GM12878 (cell line): ENCODE data around the gene EEF1AKMT2. TPM values are rescaled to one million over a fixed set of nuclear protein-coding genes. Genes with fewer than 3 reads are reported as not detected.

ENCODE experiments used
- ATAC-seq: fragments of 200-7000 bp; cut with Tn5 transposase; 3 replicates; pipeline ENCODE4 v1.9.1; 2020; ENCODE audit warnings: mild to moderate bottlenecking, moderate library complexity
- BruUV-seq: library from RNA; stranded (reverse); fragments of 400-500 nt; replicated peaks from 2 replicates; lab custom pipeline; 2021; lab: Mats Ljungman, UMichigan
- CTCF ChIA-PET: fragments of 300-600 bp; sonication (Branson Sonifier 250); formaldehyde crosslinking; extraction: SDS; loops from one replicate; lab custom pipeline; 2021; ENCODE audit warnings: inconsistent platforms; lab: Yijun Ruan, JAX
- POLR2A ChIA-PET: fragments of 350-600 bp; formaldehyde crosslinking; extraction: SDS; loops from one replicate; lab custom pipeline; 2021; ENCODE audit warnings: inconsistent platforms; lab: Charles Lee
- RAD21 ChIA-PET: fragments of 300-600 bp; sonication (Branson Sonifier 250); formaldehyde crosslinking; loops from one replicate; lab custom pipeline; 2023; ENCODE audit warnings: antibody characterized with exemption; ENCODE audit not compliant: unreplicated experiment; lab: Charles Lee
- SMC1A ChIA-PET: fragments of 300-600 bp; sonication (Branson Sonifier 250); formaldehyde crosslinking; loops from one replicate; lab custom pipeline; 2023; ENCODE audit not compliant: unreplicated experiment, uncharacterized antibody; lab: Charles Lee
- DNase-seq: peaks from one replicate; pipeline ENCODE4 v3.0.0-alpha.2; 2011; ENCODE audit warnings: low read depth, low spot score
- FAIRE-seq: peaks from 3 replicates; lab custom pipeline; 2011; peaks lifted over from hg19 to GRCh38; lab: Jason Lieb, UNC
- H2AFZ ChIP-seq: 2 replicates; pipeline ENCODE4 v1.6.0; 2011; ENCODE audit warnings: low read depth, low read length, control low read depth; ENCODE audit not compliant: control insufficient read depth
- H3K27ac ChIP-seq: 2 replicates; pipeline ENCODE4 v1.5.1; 2011; ENCODE audit warnings: control low read depth; ENCODE audit not compliant: control insufficient read depth, insufficient read depth
- H3K27me3 ChIP-seq, 2 experiments: replicated peaks in 1 of 2; 2 replicates each; pipeline versions ENCODE4 v1.6.0 to v1.6.1; 2011; ENCODE audit warnings: low read length in 1 of 2; ENCODE audit not compliant: control insufficient read depth in 2 of 2, insufficient read depth in 2 of 2
- H3K36me3 ChIP-seq, 2 experiments: 2 replicates each; pipeline ENCODE4 v1.5.1; 2011; ENCODE audit warnings: low read length in 1 of 2; ENCODE audit not compliant: control insufficient read depth in 2 of 2, insufficient read depth in 2 of 2
- H3K4me1 ChIP-seq: 2 replicates; pipeline ENCODE4 v1.6.1; 2011; ENCODE audit warnings: mild to moderate bottlenecking, low read length, moderate library complexity, mixed read lengths; ENCODE audit not compliant: control insufficient read depth, insufficient read depth
- H3K4me2 ChIP-seq: 2 replicates; pipeline ENCODE4 v1.6.0; 2011; ENCODE audit warnings: control low read depth; ENCODE audit not compliant: control insufficient read depth, insufficient read depth
- H3K4me3 ChIP-seq: fragments of 200-600 bp; sonication (generic); 2 replicates; pipeline ENCODE4 v1.5.1; 2016
- H3K79me2 ChIP-seq: 2 replicates; pipeline ENCODE4 v1.6.0; 2011; ENCODE audit warnings: low read length; ENCODE audit not compliant: control insufficient read depth, insufficient read depth
- H3K9ac ChIP-seq: 2 replicates; pipeline ENCODE4 v1.8.0; 2011; ENCODE audit warnings: low read length, control low read depth, mixed read lengths; ENCODE audit not compliant: control insufficient read depth, insufficient read depth
- H3K9me3 ChIP-seq: replicated peaks from 3 replicates; pipeline ENCODE4 v1.5.1; 2011; ENCODE audit warnings: mild to moderate bottlenecking, low read length; ENCODE audit not compliant: control insufficient read depth, insufficient read depth
- H4K20me1 ChIP-seq: 2 replicates; pipeline ENCODE4 v1.6.0; 2011; ENCODE audit not compliant: control insufficient read depth, insufficient read depth
- HCFC1 ChIP-seq: fragments of 150-350 bp; IDR thresholded peaks from 2 replicates; pipeline ENCODE4 v1.6.1; 2014; ENCODE audit warnings: low read length
- HDAC6 ChIP-seq: fragments of 200-600 bp; sonication (generic); IDR thresholded peaks from one replicate; pipeline ENCODE4 v1.8.0; 2017; ENCODE audit warnings: antibody characterized with exemption; ENCODE audit not compliant: unreplicated experiment
- IRF4 ChIP-seq: IDR thresholded peaks from 2 replicates; pipeline ENCODE4 v1.6.1; 2011; ENCODE audit warnings: low read depth, low read length
- MYB ChIP-seq: fragments of 150-350 bp; IDR thresholded peaks from 2 replicates; pipeline ENCODE4 v1.6.1; 2014; ENCODE audit warnings: mild to moderate bottlenecking, low read depth, low read length, borderline replicate concordance
- NFIC ChIP-seq: IDR thresholded peaks from 2 replicates; pipeline ENCODE4 v1.6.1; 2012; ENCODE audit warnings: low read depth, mild to moderate bottlenecking, inconsistent platforms, low read length, moderate library complexity
- NR2C1 ChIP-seq: fragments of 450-650 bp; IDR thresholded peaks from 2 replicates; pipeline ENCODE4 v1.6.1; 2017; ENCODE audit warnings: antibody characterized with exemption, mild to moderate bottlenecking, moderate library complexity
- SUPT20H ChIP-seq: IDR thresholded peaks from 2 replicates; pipeline ENCODE4 v1.6.1; 2011; ENCODE audit warnings: low read depth, mild to moderate bottlenecking, low read length, moderate library complexity, borderline replicate concordance; ENCODE audit not compliant: control insufficient read depth
- SUZ12 ChIP-seq: fragments of 200-600 bp; sonication (generic); IDR thresholded peaks from one replicate; pipeline ENCODE4 v1.6.1; 2018; ENCODE audit warnings: antibody characterized with exemption, mild to moderate bottlenecking; ENCODE audit not compliant: unreplicated experiment
- TBL1XR1 ChIP-seq: IDR thresholded peaks from 2 replicates; pipeline ENCODE4 v1.6.1; 2012; ENCODE audit warnings: low read depth, low read length, improper control_type of control experiment
- WRNIP1 ChIP-seq: IDR thresholded peaks from 2 replicates; pipeline ENCODE4 v1.6.1; 2011; ENCODE audit warnings: low read depth, low read length, improper control_type of control experiment, borderline replicate concordance
- YY1 ChIP-seq: IDR thresholded peaks from 2 replicates; pipeline ENCODE4 v1.6.1; 2011; ENCODE audit warnings: low read depth, mild to moderate bottlenecking, low read length
- ZNF274 ChIP-seq: IDR thresholded peaks from one replicate; pipeline ENCODE4 v1.8.0; 2011; ENCODE audit not compliant: insufficient read length, insufficient read depth
- WGBS: methylation state at CpG from one replicate; pipeline ENCODE4 v1.1.6; 2016; ENCODE audit warnings: low lambda C conversion rate; ENCODE audit not compliant: insufficient replicate concordance, insufficient coverage; ENCODE audit errors: missing lambda C conversion rate; 5-methylcytosine and 5-hydroxymethylcytosine counted together
- in situ Hi-C: fragments of 300-500 bp; cut with MboI; formaldehyde crosslinking; loops from 9 replicates; pipeline ENCODE4 v1.14.3; 2018; ENCODE audit warnings: mixed read lengths
- intact Hi-C: fragments of 100-400 bp; cut with micrococcal nuclease; formaldehyde crosslinking; loops from one replicate; pipeline ENCODE4 v1.14.2; 2022; ENCODE audit not compliant: unreplicated experiment
- polyA plus RNA-seq, 11 experiments: library from polyadenylated mRNA; depleted of rRNA in 4 of 11; unstranded in 6 of 11; stranded (reverse) in 5 of 11; fragments of >200 nt; fragmentation: Nextera tagmentation in 4 of 11; fragmentation: Illumina TruSeq in 1 of 11; extraction: Ambion mirVana in 4 of 11; extraction: Trizol in 1 of 11; gene quantifications; 1 replicate in 1 of 11; 2 replicates in 10 of 11; pipeline versions ENCODE4 v1.2.1 to v1.2.3, GENCODE V29; 2011 to 2016; ENCODE audit warnings: inconsistent platforms in 2 of 11, missing spikeins in 2 of 11, low read depth in 1 of 11
- total RNA-seq, 4 experiments: library from RNA; depleted of rRNA in 3 of 4; stranded (reverse); fragments of >200 nt in 3 of 4; fragmentation: Illumina TruSeq in 1 of 4; extraction: Trizol in 1 of 4; gene quantifications; 2 replicates each; pipeline versions ENCODE4 v1.2.1 to v1.2.3, GENCODE V29; 2013 to 2021
- TF ChIP-seq, protein P1 (sequence below): fragments of 150-350 bp; IDR thresholded peaks from 2 replicates; pipeline ENCODE4 v1.6.1; 2014; ENCODE audit warnings: mild to moderate bottlenecking, low read depth, low read length
- TF ChIP-seq, protein P2 (sequence below): fragments of 450-650 bp; IDR thresholded peaks from 2 replicates; pipeline ENCODE4 v1.6.1; 2017; ENCODE audit warnings: mild to moderate bottlenecking, low read depth, inconsistent platforms; ENCODE audit not compliant: poor library complexity, severe bottlenecking

Gene EEF1AKMT2
- total and polyA plus RNA-seq, 10 of the 15 experiments (the other 5 are each of a cell fraction or from before 2014, with no cell fraction given) = 9.1 to 29.3 (median 23.6) TPM

DNA sequence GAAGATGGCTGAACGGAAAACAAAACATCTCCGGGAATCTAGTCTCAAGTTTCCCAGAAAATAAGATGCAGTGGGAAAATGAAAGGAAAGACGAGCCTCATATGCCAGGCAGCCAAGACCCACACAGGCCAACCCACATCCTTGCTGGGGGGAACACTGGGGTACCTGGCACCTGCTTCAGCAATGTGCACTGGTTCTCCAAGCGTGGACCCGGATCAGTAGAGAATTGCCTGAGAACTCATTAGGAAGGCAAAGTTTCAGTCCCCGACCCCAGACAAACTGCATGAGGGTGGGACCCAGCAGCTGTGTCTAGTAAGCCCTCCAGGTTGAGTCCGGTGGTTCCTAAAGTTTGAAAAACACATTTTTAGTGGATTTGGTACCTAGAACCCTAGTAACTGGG is 65.9 kb downstream of the EEF1AKMT2 start:
- no peak overlapping the region for H3K4me3 ChIP-seq
- H3K9ac ChIP-seq = no peak overlapping the region
- 88% methylated on average over 7 of the region's 7 CpGs for WGBS
- ATAC-seq = no peak
- intact Hi-C loops = no loop called here
- H2AFZ ChIP-seq = no peak overlapping the region
- no peak for FAIRE-seq
- BruUV-seq = no TSS peak
- no peak overlapping the region for H3K4me2 ChIP-seq
- no peak for TF ChIP-seq SUPT20H
- TF ChIP-seq, protein P1, sequence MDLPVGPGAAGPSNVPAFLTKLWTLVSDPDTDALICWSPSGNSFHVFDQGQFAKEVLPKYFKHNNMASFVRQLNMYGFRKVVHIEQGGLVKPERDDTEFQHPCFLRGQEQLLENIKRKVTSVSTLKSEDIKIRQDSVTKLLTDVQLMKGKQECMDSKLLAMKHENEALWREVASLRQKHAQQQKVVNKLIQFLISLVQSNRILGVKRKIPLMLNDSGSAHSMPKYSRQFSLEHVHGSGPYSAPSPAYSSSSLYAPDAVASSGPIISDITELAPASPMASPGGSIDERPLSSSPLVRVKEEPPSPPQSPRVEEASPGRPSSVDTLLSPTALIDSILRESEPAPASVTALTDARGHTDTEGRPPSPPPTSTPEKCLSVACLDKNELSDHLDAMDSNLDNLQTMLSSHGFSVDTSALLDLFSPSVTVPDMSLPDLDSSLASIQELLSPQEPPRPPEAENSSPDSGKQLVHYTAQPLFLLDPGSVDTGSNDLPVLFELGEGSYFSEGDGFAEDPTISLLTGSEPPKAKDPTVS = no peak
- no peak for TF ChIP-seq NFIC
- no peak for TF ChIP-seq SUZ12
- TF ChIP-seq ZNF274 = no peak
- no peak for TF ChIP-seq MYB
- TF ChIP-seq YY1 = no peak
- TF ChIP-seq WRNIP1 = no peak
- TF ChIP-seq TBL1XR1 = no peak
- TF ChIP-seq IRF4 = no peak
- TF ChIP-seq NR2C1 = no peak
- TF ChIP-seq, protein P2, sequence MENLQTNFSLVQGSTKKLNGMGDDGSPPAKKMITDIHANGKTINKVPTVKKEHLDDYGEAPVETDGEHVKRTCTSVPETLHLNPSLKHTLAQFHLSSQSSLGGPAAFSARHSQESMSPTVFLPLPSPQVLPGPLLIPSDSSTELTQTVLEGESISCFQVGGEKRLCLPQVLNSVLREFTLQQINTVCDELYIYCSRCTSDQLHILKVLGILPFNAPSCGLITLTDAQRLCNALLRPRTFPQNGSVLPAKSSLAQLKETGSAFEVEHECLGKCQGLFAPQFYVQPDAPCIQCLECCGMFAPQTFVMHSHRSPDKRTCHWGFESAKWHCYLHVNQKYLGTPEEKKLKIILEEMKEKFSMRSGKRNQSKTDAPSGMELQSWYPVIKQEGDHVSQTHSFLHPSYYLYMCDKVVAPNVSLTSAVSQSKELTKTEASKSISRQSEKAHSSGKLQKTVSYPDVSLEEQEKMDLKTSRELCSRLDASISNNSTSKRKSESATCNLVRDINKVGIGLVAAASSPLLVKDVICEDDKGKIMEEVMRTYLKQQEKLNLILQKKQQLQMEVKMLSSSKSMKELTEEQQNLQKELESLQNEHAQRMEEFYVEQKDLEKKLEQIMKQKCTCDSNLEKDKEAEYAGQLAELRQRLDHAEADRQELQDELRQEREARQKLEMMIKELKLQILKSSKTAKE = no peak
- TF ChIP-seq HCFC1 = no peak
- no peak for TF ChIP-seq HDAC6
- POLR2A ChIA-PET = interaction anchor here (1.8 to 12.9 kb wide), 4 partner anchors 8 to 77 kb away, joined by 9 to 139 read pairs (median 82); no protein-coding TSS in a partner anchor
- no peaks in the 10 kb centered on the region for H3K27me3 ChIP-seq
- no peak overlapping the region for H3K27ac ChIP-seq
- in situ Hi-C loops = loop anchor here (10.0 kb wide), 1 partner anchor 1331 kb away; no protein-coding TSS in a partner anchor
- peaks cover 32% of the 10 kb centered on the region for H3K79me2 ChIP-seq
- H3K4me1 ChIP-seq = peaks cover 64% of the 10 kb centered on the region
- no peaks in the 10 kb centered on the region for H4K20me1 ChIP-seq
- RAD21 ChIA-PET = interaction anchor here (11.5 to 15.5 kb wide), 3 partner anchors 14 to 37 kb away, joined by 266 to 360 read pairs (median 309); no protein-coding TSS in a partner anchor
- peaks cover 2 to 7% of the 10 kb centered on the region in 2 experiments; a peak in 2 of 4 replicates for H3K36me3 ChIP-seq
- DNase-seq = no peak
- no peaks in the 10 kb centered on the region for H3K9me3 ChIP-seq
- SMC1A ChIA-PET = interaction anchor here (0.7 to 21.7 kb wide), 8 partner anchors 7 to 107 kb away, joined by 3 to 351 read pairs (median 31); no protein-coding TSS in a partner anchor
- CTCF ChIA-PET = interaction anchor here (1.0 to 21.9 kb wide), 3 partner anchors 15 to 102 kb away, joined by 3 to 319 read pairs (median 34); no protein-coding TSS in a partner anchor
